HUDEP-2 (cell line): ENCODE data around the gene CDADC1.
A peak's percentile ranks its signal among the peaks of the same experiment; 100 is the strongest.
"Not testable (repeated sequence)": the region's sequence is repeated elsewhere in the genome, so short reads cannot be mapped to it uniquely, and the experiment has no call there.

Source experiments
- DNase-seq, 76 experiments: peaks; one replicate each; lab custom pipeline; 2025; ENCODE audit not compliant: unreplicated experiment in 76 of 76; lab: John Stamatoyannopoulos, UW

The CDADC1 gene

DNA sequence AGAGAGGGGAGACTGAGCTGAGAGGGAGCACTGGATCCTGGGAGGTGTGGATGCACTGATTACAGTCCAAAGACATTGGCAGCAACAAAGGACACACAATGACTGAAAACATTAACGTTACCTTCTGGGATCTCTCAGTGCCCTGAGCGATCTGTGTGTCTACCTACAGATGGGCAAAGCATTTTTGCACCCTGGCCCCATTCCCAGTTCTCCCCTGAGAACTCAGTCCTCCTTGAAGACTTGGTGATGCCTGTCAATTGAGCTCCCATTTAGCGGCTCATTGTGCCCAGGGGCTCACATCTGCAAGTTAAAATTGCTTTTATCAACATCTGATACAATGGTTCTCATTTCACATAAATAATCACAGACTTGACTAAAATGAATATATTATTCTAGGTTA is 62.5 kb downstream of the CDADC1 start:
- no peak for DNase-seq

DNA sequence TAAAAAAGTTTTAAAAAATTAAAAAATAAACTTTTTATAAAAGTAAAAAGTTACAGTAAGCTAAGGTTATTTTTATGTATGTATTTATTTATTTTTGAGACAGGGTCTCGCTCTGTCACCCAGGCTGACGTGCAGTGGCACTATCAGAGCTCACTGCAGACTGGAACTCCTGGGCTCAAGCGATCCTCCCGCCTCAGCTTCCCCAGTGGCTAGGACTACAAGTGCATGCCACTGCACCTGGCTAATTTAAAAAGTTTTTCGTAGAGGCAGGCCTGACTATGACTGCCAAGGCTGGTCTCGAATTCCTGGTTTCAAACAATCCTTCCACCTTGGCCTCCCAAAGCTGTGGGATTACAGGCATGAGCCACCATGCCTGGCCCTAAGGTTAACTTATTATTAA is 64.1 kb downstream of the CDADC1 start:
- no peak for DNase-seq

GRCh38 chr13:49314344-49314882 is 66.7 kb downstream of the CDADC1 start:
- no peak for DNase-seq

- DNase-seq, result no peak
Measured at GRCh38 chr13:49315036-49315565, 67.4 kb downstream of the CDADC1 start.

DNA sequence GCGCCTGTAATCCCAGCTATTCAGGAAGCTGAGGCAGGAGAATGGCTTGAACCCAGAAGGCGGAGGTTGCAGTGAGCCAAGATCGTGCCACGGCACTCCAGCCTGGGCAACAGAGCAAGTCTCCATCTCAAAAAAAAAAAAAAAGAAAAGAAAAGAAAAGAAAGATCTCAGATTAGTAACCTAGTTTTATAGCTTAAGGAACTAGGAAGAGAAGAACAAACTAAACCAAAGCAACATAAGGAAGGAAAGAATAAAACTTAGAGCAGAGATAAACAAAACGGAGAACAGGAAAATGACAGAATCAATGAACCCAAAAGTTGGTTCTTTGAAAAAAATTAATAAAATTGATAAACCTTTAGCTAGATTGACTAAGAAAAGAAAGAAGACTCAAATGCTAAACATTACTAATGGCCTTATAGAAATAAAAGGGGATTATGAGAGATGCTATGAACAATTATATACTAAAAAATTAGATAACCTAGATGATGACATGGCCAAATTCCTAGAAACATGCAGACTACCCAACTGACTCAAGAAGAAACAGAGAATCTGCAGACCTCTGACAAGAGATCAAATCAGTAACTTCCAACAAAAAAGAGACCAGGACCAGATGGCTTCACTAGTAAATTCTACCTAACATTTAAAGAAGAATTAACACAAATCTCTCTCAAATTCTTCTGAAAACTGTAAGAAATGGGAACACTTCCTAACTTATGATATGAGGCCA is 68.2 kb downstream of the CDADC1 start:
- peak in 9 of 76 experiments; percentile 4 to 38 (median 14) for DNase-seq

DNA sequence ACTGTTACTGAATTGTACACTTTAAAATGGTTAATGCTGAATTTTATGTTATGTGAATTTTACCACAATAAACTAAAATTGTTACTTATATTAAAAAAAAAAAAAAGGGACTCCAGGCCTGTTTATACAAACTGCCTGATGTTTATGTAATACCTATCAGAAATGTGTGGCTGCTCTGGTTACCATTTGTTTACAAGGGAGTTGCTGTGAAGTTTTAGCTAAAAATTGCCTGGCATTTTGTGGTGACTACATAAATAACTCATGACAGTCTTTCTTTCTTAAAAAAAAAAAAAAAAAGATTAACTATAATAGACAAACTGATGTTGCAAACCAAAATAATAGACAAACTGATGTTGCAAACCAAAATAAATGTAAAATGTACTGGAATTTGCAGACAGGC is 71.8 kb downstream of the CDADC1 start:
- DNase-seq, result no peak

- no peak for DNase-seq
Measured at GRCh38 chr13:49319951-49320350, 72.2 kb downstream of the CDADC1 start.

DNA sequence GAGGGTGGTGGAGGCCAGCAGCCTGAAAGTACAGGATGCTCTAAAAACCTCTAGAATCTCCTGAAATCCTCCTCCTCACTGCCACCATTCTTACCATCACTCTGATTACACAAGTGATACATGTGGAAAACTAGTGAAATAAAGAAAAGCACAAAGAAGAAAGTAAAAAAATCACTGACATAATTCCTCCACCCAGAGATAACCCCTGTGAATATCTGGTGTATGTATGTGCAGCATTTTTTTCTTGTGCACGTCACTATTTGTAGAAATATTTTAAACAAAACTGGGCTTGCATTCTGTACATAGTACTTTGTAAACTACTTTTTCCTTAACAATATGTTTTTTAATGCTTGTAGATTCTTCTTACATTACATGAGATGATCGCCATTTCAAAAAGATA is 73.2 kb downstream of the CDADC1 start:
- no peak for DNase-seq

DNA sequence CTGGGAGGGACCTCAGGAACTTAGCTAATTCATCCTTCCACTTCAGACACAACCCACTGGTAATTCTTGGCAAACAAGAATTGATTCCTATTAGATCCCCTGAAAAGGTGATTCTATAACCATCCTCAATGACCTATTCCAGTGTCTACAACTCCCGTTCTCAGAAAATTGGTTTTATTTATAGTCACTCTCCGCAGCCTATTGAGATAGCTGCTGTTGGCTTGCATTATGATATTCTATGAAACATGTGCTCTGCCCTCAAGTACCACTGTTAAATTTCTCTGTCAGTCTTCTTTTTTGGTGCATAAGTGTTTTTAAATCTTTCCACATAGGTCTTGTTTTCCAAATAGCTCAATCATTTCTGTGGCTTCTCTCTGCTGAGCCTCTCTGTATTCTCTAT is 75.0 kb downstream of the CDADC1 start:
- no peak for DNase-seq

DNA sequence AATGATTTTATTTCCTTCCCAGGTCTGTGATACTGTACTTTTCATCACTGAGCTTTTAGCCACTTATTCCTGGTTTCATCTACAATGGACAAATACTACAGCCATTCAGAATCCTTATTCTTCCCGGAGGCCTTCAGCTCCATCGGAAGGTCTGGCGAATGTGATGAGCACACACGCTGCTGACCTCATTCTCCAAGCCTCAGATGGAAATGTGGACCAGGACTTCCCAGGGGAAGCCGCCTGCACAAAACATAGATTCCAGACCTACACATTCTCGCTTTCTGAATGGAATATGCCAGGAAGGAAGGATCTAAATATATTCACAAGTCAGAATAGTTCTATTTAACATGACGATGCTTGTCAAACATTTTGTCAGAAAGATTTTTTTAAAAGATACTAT is 75.6 kb downstream of the CDADC1 start:
- DNase-seq, result no peak

DNA sequence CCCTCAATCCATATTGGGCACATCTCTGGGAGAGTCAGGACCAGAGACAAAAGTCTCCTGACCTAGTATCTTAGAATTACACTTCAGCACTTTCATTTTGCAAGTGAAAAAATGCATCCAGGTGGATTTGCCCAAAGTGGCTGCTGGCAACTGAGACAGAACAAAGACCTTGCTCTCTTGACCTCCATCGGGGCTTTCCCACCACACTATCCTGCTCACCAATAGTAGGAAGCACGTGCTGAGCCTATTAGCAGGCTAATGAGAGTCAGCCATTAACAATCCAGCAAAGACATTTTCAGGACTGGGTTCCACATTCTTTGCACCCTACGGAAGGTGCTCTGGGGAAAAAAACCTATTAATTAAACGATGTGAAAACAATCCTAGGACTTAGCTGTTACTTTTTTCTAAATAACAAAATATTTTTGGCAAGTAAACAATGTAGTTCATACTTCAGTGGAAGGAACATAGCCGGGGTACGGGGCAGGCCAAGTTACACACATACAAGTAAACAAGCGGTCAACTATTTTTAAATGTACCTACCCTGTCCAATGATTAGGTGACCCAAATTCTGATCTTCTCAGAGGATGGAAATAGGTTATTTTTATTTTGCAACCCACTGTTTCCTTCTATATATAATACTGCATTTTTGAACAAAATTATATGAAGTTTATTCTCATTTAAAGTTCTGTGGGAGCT is 78.6 kb downstream of the CDADC1 start:
- no peak for DNase-seq

DNA sequence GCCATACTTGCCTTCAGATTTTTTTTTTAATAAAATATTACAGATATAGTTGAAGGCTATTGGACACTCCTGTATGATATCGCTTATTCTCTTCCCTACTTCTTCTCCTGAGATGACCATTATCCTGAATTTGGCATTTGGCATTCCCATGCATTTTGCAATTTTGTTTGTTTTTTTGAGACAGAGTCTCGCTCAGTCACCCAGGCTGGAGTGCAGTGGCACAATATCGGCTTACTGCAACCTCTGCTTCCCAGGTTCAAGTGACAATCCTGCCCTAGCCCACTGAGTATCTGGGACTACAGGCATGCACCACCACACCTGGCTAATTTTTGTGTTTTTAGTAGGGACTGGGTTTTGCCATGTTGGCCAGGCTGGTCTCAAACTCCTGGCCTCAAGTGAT is 79.4 kb downstream of the CDADC1 start:
- DNase-seq, result not testable (repeated sequence)

GRCh38 chr13:49329831-49330545 is 82.3 kb downstream of the CDADC1 start:
- no peak for DNase-seq

DNA sequence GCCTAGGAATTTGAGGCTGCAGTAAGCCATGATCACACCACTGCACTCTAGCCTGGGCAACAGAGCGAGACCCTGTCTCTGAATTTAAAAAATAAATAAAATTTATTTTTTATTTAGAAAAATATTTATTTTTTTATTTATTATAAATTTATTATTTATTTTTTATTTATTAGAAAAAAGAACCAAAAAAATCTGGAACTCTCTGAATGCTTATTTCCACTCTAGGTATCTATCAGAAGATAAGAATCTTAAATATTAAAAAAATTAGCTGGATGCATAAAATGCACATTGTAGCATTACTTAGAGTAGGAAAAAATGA is 82.8 kb downstream of the CDADC1 start:
- no peak for DNase-seq

- DNase-seq, result no peak
Measured at GRCh38 chr13:49336655-49337054, 88.9 kb downstream of the CDADC1 start.

DNA sequence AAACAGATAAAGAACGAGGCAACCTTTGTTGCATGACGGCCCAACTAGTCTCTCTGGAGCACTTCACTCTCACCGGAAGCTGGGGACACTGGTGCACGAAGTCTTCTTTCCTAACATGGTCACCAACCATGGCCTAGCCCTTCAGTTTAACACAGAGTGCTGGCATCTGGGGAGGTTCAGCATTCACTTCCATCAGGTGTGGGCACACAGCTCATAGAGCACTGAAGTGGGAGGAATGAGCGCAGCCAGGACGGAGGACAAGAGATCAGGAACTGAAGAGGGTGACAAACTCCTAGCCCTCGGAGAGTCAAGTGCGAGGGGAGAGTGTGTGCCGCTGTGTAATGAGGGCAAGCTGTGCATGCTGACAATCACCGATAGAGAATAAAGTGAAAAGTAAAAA is 92.4 kb downstream of the CDADC1 start:
- DNase-seq, result no peak

GRCh38 chr13:49341517-49341916 is 93.8 kb downstream of the CDADC1 start:
- no peak for DNase-seq

DNA sequence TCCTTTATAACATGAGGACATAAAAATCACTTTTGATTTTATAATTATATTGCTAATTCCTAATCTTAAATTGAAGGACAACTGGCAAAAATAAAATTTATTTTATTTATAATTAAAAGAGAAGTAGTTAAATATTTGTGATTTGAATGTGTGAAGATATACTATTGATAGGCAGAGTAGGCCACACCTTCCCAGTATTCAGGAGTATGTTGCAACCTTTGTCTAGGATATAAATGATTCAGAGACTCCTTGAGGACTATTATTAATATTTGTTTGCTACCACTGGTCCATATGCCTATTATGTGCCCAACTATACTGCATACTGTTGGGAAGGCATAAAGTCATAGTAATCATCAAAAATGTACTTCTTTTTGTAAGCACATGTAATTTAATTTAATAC is 94.2 kb downstream of the CDADC1 start:
- no peak for DNase-seq

DNA sequence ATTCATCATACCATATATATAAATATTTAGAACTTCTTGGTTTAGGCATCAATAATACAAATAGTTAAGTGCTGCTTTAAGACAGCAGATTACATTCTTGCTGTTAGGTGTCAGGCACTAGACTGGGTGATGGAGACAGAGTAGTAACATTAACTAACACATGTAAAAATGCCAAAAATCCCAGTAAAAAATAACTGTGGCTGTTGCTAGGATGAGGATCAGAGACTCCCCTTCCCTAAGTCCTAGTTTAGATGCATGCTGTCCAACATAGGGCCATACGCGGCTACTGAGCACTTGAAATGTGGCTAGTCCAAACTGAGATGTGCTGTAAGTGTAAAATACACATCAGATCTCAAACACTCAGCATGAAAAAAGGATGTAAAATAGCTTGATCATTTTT is 94.7 kb downstream of the CDADC1 start:
- DNase-seq, result no peak
